SJCRH30 (cell line): Measurements from ENCODE around the gene MGP. TPM values are rescaled to one million over a fixed set of nuclear protein-coding genes. Genes with fewer than 3 reads are reported as not detected.

Source experiments
- DNase-seq, 2 experiments: peaks; one replicate each; pipeline ENCODE4 v3.0.0-alpha.2; 2015 to 2020
- H3K27ac ChIP-seq: fragments of 250-450 bp; sonication (Bioruptor Pico); 2 replicates; pipeline ENCODE4 v1.5.1; 2020; ENCODE audit warnings: mild to moderate bottlenecking, moderate library complexity
- H3K27me3 ChIP-seq: fragments of 250-450 bp; sonication (Bioruptor Pico); 2 replicates; pipeline ENCODE4 v1.5.1; 2020; ENCODE audit warnings: mild to moderate bottlenecking, moderate library complexity
- H3K36me3 ChIP-seq: fragments of 250-450 bp; sonication (Bioruptor Pico); 2 replicates; pipeline ENCODE4 v1.5.1; 2020; ENCODE audit warnings: mild to moderate bottlenecking, moderate library complexity
- H3K4me1 ChIP-seq: fragments of 250-450 bp; sonication (Bioruptor Pico); 2 replicates; pipeline ENCODE4 v1.5.1; 2020; ENCODE audit warnings: mild to moderate bottlenecking, moderate library complexity
- H3K4me3 ChIP-seq: fragments of 250-450 bp; sonication (Bioruptor Pico); 2 replicates; pipeline ENCODE4 v1.5.1; 2020; ENCODE audit warnings: mild to moderate bottlenecking, moderate library complexity
- H3K9me3 ChIP-seq: fragments of 250-450 bp; sonication (Bioruptor Pico); replicated peaks from 2 replicates; pipeline ENCODE4 v1.5.1; 2020; ENCODE audit warnings: mild to moderate bottlenecking, moderate library complexity
- total RNA-seq: library from RNA; depleted of rRNA; stranded (reverse); fragments of >200 nt; shearing (Covaris generic); gene quantifications from 2 replicates; pipeline ENCODE4 v1.2.3, GENCODE V29; 2014

The MGP gene
- total RNA-seq, 1 experiment from 2014 or later, result 3.2 TPM

GRCh38 chr12:14890701-14891100 lies 5.0 kb upstream of the MGP start:
- H3K9me3 ChIP-seq, result 0 out of 2 replicates have a peak, but pooled peaks cover 4% of the 10 kb centered on the region
- no peak overlapping the region for H3K27ac ChIP-seq
- peaks cover 13% of the 10 kb centered on the region for H3K4me1 ChIP-seq
- no peaks in the 10 kb centered on the region for H3K27me3 ChIP-seq
- no peaks in the 10 kb centered on the region for H3K36me3 ChIP-seq
- no peak overlapping the region for H3K4me3 ChIP-seq
- no peak for DNase-seq

DNA sequence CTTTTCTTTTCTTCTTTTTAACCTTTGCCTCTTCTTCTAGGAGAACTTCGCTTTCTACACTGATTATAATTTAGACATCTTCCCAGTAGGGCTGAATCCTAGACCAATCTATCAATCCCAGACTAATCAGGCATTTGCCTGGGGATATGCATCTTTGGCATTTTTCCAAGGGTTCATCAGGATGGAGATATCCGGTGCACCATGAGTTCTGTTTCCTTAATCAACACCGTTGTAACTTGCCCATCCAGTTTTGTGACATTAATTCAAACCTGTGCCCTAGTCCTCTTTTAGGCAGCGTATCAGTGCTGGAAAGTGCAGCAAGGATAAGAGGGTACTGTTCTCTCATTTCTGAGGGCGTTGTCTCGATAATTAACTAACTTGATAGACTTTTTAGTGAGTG lies 617 bp upstream of the MGP start:
- Histone ChIP-seq H3K4me3 (no peak overlapping the region), H3K27ac (peak overlapping the region; percentile 41), H3K27me3 (no peaks in the 10 kb centered on the region), H3K36me3 (no peaks in the 10 kb centered on the region), H3K4me1 (peaks cover 33% of the 10 kb centered on the region), H3K9me3 (no peaks in the 10 kb centered on the region)
- peak; percentile 47 to 64 for DNase-seq

GRCh38 chr12:14884458-14884878 lies 1.2 kb downstream of the MGP start:
- peak; percentile 88 to 91 for DNase-seq
- Histone ChIP-seq H3K27me3 (no peaks in the 10 kb centered on the region), H3K4me1 (peaks cover 33% of the 10 kb centered on the region), H3K27ac (peak overlapping the region; percentile 70), H3K4me3 (no peak overlapping the region), H3K9me3 (no peaks in the 10 kb centered on the region), H3K36me3 (no peaks in the 10 kb centered on the region)

- Histone ChIP-seq H3K4me1 (peaks cover 33% of the 10 kb centered on the region), H3K27me3 (no peaks in the 10 kb centered on the region), H3K4me3 (no peak overlapping the region), H3K27ac (peak overlapping the region; percentile 70), H3K9me3 (no peaks in the 10 kb centered on the region), H3K36me3 (no peaks in the 10 kb centered on the region)
- peak; percentile 69 for DNase-seq
Observed at GRCh38 chr12:14883686-14884085, 2.0 kb downstream of the MGP start.

GRCh38 chr12:14880890-14881453 lies 4.7 kb downstream of the MGP start:
- Histone ChIP-seq H3K27me3 (no peaks in the 10 kb centered on the region), H3K36me3 (no peaks in the 10 kb centered on the region)

DNA sequence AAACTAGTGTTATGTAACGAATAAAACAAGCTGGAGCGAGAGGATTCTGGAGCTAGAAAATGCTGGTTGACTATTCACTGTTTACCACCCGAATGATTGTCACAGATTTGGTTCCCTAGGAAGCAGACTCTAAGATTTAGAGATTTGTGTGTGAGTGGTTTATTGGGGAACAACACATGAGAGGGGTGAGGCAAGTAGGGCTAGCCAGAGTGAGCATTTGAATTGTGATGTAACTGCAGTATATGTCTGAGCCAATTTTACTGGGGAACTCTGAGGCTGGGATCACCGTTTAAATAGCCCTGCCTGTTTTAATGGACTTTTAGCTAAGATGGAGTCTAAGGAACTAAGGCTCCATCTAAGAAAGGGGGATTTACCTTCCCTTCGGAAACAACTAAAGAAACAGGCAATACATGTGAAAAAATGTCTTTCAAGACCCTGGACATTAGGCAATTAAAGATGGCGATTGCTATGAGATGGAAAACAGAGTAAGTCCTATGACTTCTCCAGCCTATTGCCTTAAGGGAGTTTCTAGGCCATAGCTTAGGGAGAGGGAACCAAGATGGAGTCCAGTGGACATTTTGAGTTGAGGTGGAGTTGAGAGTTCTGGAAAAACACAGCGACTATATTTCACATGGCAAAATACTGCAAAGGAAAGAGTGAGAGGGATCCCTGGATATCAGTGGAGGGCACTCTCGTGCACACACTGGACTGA lies 6.3 kb downstream of the MGP start:
- no peak overlapping the region for H3K27ac ChIP-seq
- peaks cover 18% of the 10 kb centered on the region for H3K4me1 ChIP-seq
- no peaks in the 10 kb centered on the region for H3K36me3 ChIP-seq
- no peak for DNase-seq
- H3K4me3 ChIP-seq, result no peak overlapping the region
- no peaks in the 10 kb centered on the region for H3K27me3 ChIP-seq
- H3K9me3 ChIP-seq, result no peaks in the 10 kb centered on the region

More at GRCh38 chr12:14880890-14881453, 4.7 kb downstream of the MGP start:
- H3K9me3 ChIP-seq, result no peaks in the 10 kb centered on the region
- no peak overlapping the region for H3K4me3 ChIP-seq
- no peak for DNase-seq
- peaks cover 28% of the 10 kb centered on the region for H3K4me1 ChIP-seq
- no peak overlapping the region for H3K27ac ChIP-seq

- no peak for DNase-seq
- Histone ChIP-seq H3K4me1 (peaks cover 12% of the 10 kb centered on the region), H3K9me3 (no peaks in the 10 kb centered on the region), H3K27ac (no peak overlapping the region), H3K27me3 (no peaks in the 10 kb centered on the region), H3K4me3 (no peak overlapping the region), H3K36me3 (no peaks in the 10 kb centered on the region)
Observed at GRCh38 chr12:14878488-14878887, 7.2 kb downstream of the MGP start.

- H3K9me3 ChIP-seq, result no peaks in the 10 kb centered on the region
- no peak overlapping the region for H3K27ac ChIP-seq
- H3K36me3 ChIP-seq, result no peaks in the 10 kb centered on the region
- H3K4me1 ChIP-seq, result peaks cover 7% of the 10 kb centered on the region; the same call in 1 of the 2 replicates
- no peak overlapping the region for H3K4me3 ChIP-seq
- no peaks in the 10 kb centered on the region for H3K27me3 ChIP-seq
- no peak for DNase-seq
Observed at GRCh38 chr12:14876833-14877232, 8.8 kb downstream of the MGP start.

DNA sequence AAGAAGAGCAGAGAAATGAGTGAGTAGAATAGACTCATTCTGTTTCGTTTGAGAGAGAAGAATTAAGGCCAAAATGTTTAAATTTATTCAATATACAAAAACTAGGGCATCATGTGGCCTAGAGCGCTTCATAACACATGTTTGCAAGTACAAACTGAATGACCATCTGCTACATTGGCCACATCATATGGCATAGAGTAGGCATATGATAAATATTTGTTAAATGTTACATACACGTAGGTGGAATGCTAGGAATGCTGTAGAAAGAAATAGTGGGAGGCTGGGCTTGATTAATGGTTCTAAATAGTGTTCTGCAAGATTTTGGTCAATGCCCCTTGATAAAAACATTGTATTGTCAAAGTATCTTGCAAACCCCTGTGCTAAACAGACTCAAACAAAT lies 10.8 kb downstream of the MGP start:
- no peak overlapping the region for H3K27ac ChIP-seq
- H3K36me3 ChIP-seq, result no peaks in the 10 kb centered on the region
- H3K4me3 ChIP-seq, result no peak overlapping the region
- no peaks in the 10 kb centered on the region for H3K9me3 ChIP-seq
- peaks cover 18% of the 10 kb centered on the region for H3K4me1 ChIP-seq
- H3K27me3 ChIP-seq, result no peaks in the 10 kb centered on the region
- DNase-seq, result no peak

DNA sequence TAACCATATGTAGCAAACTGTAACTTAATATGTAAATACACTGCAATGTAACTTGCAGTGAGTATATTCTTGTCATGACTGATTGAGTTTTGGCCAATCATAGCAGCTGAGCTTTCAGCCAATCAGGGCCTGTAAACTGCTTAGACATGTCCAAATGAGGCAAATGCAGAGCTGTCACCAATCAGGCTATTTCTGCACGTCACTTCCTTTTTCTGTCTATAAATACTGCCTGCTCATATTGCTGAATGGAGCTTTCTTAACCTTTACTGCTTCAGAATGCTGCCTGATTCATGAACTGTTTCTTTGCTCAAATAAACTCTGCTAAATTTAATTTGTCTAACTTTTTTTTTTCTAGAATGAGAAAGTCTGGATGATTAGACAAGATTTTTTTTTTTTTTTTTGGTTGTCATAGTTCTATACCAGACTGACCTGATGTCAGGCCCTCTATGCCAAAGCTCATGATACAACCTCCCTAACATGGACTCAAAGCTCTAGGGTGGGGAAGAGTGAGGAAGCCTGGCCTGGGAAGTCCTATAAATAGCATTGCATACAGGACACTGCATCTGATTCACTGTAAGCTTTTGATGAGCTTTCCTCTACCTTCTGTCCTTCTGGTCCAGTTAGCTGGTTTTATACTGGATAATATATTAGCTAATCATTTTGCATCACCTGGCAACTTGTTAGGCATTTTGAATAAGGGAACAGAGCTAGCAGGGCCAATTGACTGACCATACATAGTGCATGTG lies 12.0 kb downstream of the MGP start:
- no peak overlapping the region for H3K27ac ChIP-seq
- H3K4me3 ChIP-seq, result no peak overlapping the region
- DNase-seq, result no peak
- H3K4me1 ChIP-seq, result peaks cover 20% of the 10 kb centered on the region
- H3K36me3 ChIP-seq, result no peaks in the 10 kb centered on the region
- no peaks in the 10 kb centered on the region for H3K9me3 ChIP-seq
- no peaks in the 10 kb centered on the region for H3K27me3 ChIP-seq

DNA sequence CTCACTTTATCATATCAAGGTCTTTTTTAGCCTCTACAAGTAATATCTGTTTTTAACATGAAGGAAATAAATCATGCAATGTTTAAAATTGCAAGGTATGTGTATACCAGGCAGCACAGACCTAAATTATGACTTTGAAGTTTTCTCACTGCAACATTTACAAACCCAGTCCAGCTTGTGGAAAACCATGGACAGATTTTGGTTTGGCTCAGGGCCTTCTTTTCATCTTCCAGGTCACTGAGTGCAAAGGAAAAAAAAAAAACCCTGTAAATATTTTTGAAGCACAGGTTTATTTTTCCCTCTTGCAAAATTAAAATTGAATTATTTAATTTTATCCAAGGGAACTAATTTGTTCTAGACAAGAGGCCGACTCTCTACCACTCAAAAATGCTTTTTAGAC lies 13.8 kb downstream of the MGP start:
- Histone ChIP-seq H3K4me1 (peaks cover 20% of the 10 kb centered on the region), H3K36me3 (no peaks in the 10 kb centered on the region), H3K4me3 (no peak overlapping the region), H3K27ac (no peak overlapping the region), H3K27me3 (no peaks in the 10 kb centered on the region), H3K9me3 (no peaks in the 10 kb centered on the region)
- DNase-seq, result no peak

DNA sequence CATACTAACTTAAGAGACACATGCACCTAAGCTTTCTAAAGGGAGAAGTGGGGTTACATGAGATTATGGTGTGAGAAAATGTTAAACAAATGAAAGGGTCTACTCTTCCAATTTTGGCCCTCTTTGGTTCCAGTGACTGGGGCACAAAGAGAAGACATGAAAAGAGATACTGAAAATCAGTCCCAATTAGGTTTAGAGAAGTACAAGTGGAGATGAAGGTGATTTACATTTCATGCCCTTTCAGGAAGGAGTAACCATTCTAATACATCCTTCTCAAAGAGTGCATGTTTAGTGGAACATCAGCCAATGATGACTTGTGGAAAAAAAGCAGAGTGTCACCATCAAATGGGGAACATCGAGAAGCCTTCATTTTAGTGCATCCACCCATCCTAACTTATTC lies 14.4 kb downstream of the MGP start:
- no peaks in the 10 kb centered on the region for H3K36me3 ChIP-seq
- H3K27ac ChIP-seq, result peak overlapping the region; percentile 28; the same call in 1 of the 2 replicates
- peaks cover 20% of the 10 kb centered on the region for H3K4me1 ChIP-seq
- no peaks in the 10 kb centered on the region for H3K9me3 ChIP-seq
- H3K27me3 ChIP-seq, result no peaks in the 10 kb centered on the region
- no peak for DNase-seq
- no peak overlapping the region for H3K4me3 ChIP-seq

GRCh38 chr12:14868916-14869506 lies 16.6 kb downstream of the MGP start:
- Histone ChIP-seq H3K27me3 (no peaks in the 10 kb centered on the region), H3K27ac (no peak overlapping the region), H3K4me3 (no peak overlapping the region), H3K36me3 (no peaks in the 10 kb centered on the region), H3K9me3 (no peaks in the 10 kb centered on the region), H3K4me1 (peaks cover 14% of the 10 kb centered on the region)
- no peak for DNase-seq

GRCh38 chr12:14860490-14860889 lies 25.2 kb downstream of the MGP start:
- H3K4me3 ChIP-seq, result no peak overlapping the region
- H3K36me3 ChIP-seq, result no peaks in the 10 kb centered on the region
- H3K4me1 ChIP-seq, result no peaks in the 10 kb centered on the region
- DNase-seq, result no peak
- H3K27ac ChIP-seq, result no peak overlapping the region
- no peaks in the 10 kb centered on the region for H3K27me3 ChIP-seq
- peaks cover 8% of the 10 kb centered on the region for H3K9me3 ChIP-seq

GRCh38 chr12:14858513-14858912 lies 27.1 kb downstream of the MGP start:
- Histone ChIP-seq H3K27me3 (no peaks in the 10 kb centered on the region), H3K9me3 (peaks cover 8% of the 10 kb centered on the region), H3K36me3 (no peaks in the 10 kb centered on the region), H3K27ac (no peak overlapping the region), H3K4me1 (no peaks in the 10 kb centered on the region), H3K4me3 (no peak overlapping the region)
- no peak for DNase-seq
